Esophagus squamous epithelium (tissue), 4 donors: ENCODE data around the gene FOXR1.

ENCODE experiments used
- POLR2A ChIP-seq, 4 donors: fragments of 450-650 bp; IDR thresholded peaks; one replicate each; pipeline ENCODE4 v1.6.1; 2017; ENCODE audit warnings: antibody characterized with exemption in 4 of 4, mild to moderate bottlenecking in 4 of 4, moderate library complexity in 3 of 4
- TF ChIP-seq, protein P1 (sequence below), 6 experiments: fragments of 450-650 bp in 4 of 6; fragments of 200-600 bp in 2 of 6; sonication (generic) in 2 of 6; IDR thresholded peaks; one replicate each; pipeline ENCODE4 v1.5.1; 2016 to 2019; ENCODE audit warnings: antibody characterized with exemption in 6 of 6, mild to moderate bottlenecking in 4 of 6, moderate library complexity in 4 of 6

DNA sequence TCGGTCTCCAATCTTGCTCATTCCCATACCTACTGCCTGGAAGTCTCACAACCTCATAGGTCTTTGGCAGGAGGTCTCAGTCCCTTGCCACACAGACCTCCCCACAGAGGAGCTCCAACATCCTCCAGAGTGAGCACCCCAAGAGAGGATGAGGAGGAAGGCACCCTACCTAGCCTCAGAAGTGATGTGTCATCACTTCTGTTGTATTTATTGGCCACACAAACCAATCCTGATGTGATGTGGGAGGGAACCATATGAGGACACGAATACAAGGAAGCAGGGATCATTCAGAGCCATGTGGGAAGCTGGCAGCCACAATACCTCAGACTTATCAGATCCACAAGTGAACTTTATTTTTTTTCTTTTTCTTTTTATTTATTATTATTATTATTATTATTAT lies 24.5 kb upstream of the FOXR1 start:
- TF ChIP-seq, protein P1, sequence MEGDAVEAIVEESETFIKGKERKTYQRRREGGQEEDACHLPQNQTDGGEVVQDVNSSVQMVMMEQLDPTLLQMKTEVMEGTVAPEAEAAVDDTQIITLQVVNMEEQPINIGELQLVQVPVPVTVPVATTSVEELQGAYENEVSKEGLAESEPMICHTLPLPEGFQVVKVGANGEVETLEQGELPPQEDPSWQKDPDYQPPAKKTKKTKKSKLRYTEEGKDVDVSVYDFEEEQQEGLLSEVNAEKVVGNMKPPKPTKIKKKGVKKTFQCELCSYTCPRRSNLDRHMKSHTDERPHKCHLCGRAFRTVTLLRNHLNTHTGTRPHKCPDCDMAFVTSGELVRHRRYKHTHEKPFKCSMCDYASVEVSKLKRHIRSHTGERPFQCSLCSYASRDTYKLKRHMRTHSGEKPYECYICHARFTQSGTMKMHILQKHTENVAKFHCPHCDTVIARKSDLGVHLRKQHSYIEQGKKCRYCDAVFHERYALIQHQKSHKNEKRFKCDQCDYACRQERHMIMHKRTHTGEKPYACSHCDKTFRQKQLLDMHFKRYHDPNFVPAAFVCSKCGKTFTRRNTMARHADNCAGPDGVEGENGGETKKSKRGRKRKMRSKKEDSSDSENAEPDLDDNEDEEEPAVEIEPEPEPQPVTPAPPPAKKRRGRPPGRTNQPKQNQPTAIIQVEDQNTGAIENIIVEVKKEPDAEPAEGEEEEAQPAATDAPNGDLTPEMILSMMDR (IDR thresholded peaks at IDR 0.05) = no peak
- TF ChIP-seq POLR2A (IDR thresholded peaks at IDR 0.05) = no peak
